Memory B cell (primary cell): Measurements from ENCODE around the gene PSPC1.
A peak's percentile ranks its signal among the peaks of the same experiment; 100 is the strongest.
"Not testable (repeated sequence)": the region's sequence is repeated elsewhere in the genome, so short reads cannot be mapped to it uniquely, and the experiment has no call there.

Source experiments
- ATAC-seq: fragments of 150-1000 bp; cut with Tn5 transposase; 2 replicates; pipeline ENCODE4 v1.10.0; 2021; ENCODE audit warnings: low read depth, mild to moderate bottlenecking, moderate library complexity
- DNase-seq, 2 donors: peaks; one replicate each; pipeline ENCODE4 v3.0.0; 2022; ENCODE audit warnings: low spot score in 2 of 2
- H3K27ac Mint-ChIP-seq: one replicate; pipeline ENCODE4 v1.8.0; 2022; ENCODE audit warnings: mild to moderate bottlenecking, moderate library complexity, mixed read lengths
- H3K27me3 Mint-ChIP-seq: one replicate; pipeline ENCODE4 v1.8.0; 2022; ENCODE audit warnings: mixed read lengths
- H3K36me3 Mint-ChIP-seq: one replicate; pipeline ENCODE4 v1.8.0; 2022; ENCODE audit warnings: mild to moderate bottlenecking, mixed read lengths
- H3K4me1 Mint-ChIP-seq: one replicate; pipeline ENCODE4 v1.8.0; 2022; ENCODE audit warnings: mixed read lengths
- H3K4me3 Mint-ChIP-seq: one replicate; pipeline ENCODE4 v1.8.0; 2022; ENCODE audit warnings: mild to moderate bottlenecking, moderate library complexity, mixed read lengths
- H3K9me3 Mint-ChIP-seq: one replicate; pipeline ENCODE4 v1.8.0; 2022; ENCODE audit warnings: mixed read lengths

The PSPC1 gene

DNA sequence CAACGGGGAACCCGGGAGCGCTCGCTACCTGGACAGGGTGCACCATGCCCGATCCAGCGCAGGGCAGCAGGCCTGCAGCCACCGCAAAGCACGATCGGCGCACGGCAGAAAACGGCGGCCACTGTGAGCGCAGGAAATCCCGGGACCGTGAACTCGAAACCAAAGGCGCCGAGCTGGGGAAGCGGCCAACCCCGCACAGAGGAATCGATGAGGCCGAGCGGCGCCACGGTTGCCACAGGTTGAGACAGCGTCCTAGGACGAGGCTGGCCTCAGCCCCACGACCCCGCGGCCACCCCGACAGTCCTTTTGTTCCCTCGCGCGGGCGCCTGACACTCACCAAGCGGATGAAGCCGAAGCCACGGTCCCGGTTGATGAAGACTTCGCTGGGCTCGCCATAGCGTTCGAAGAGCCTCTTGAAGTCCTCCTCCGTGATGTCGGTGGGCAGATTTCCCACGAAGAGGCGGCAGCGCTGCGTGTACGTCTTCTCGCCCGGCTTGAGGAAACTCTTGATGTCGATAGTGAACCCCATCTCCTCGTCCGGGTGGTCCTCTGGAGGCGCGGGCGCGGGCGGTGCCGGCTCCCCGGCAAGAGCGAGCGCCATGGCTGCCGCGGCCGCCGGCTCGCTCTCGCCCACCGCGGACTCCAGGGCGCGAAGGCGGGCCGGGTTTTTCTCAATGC lies 557 bp downstream of the PSPC1 start:
- H3K4me1 Mint-ChIP-seq: peaks cover 2% of the 10 kb centered on the region

DNA sequence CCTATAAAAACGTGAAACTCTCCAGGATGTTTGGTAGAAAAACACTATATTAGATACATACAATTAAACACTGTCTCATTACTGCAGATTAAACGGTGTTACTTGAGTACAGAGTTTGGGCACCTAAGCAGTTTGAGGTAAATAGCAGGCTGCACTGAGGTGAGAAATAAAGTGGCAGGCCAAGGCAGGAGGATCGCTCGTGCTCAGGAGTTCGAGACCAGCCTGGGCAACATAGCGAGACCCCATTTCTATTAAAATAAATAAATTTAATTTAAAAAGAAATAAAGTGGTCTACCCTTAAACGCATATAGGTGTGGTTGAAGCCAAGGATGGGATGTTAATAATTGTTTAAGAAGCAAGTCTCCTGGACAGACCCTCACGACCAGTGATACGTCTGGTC lies 1.2 kb downstream of the PSPC1 start:
- peaks cover 2% of the 10 kb centered on the region for H3K4me1 Mint-ChIP-seq
- no peaks in the 10 kb centered on the region for H3K27me3 Mint-ChIP-seq
- peak overlapping the region; percentile 94 for H3K4me3 Mint-ChIP-seq
- peaks cover 1% of the 10 kb centered on the region for H3K9me3 Mint-ChIP-seq
- DNase-seq (no peak), ATAC-seq (no peak)
- H3K27ac Mint-ChIP-seq: peak overlapping the region; percentile 93
- H3K36me3 Mint-ChIP-seq: no peaks in the 10 kb centered on the region

More for the DNA sequence above, 557 bp downstream of the PSPC1 start:
- peaks cover 1% of the 10 kb centered on the region for H3K9me3 Mint-ChIP-seq
- DNase-seq (peak; percentile 40 to 58), ATAC-seq (peak; percentile 51)
- peak overlapping the region; percentile 93 for H3K27ac Mint-ChIP-seq
- no peaks in the 10 kb centered on the region for H3K27me3 Mint-ChIP-seq
- H3K4me3 Mint-ChIP-seq: peak overlapping the region; percentile 94
- no peaks in the 10 kb centered on the region for H3K36me3 Mint-ChIP-seq

DNA sequence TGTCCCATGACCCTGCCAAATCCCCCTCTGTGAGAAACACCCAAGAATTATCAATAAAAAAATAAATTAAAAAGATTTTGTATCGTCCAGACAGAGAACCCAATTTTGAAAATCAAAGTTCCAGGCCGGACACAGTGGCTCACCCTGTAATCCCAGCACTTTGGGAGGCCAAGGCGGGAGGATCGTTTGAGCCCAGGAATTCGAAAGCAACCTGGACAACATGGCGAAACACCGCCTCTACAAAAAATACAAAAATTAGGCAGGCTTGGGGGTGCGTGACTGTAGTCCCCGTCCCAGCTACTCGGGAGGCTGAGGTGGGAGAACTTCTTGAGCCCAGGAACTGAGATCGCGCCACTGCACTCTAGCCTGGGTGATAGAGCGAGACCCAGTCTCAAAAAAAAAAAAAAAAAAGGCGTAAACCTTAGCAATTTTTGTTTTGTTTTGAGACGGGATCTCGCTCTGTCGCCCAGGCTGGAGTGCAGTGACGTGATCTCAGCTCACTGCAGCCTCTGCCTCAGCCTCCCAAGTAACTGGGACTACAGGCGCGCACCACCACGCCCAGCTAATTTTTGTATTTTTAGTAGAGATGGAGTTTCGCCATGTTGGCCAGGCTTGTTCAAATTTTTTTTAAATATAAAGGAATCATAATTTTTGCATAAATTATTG lies 1.9 kb downstream of the PSPC1 start:
- Mint-ChIP-seq H3K27ac (peak overlapping the region; percentile 93), H3K4me3 (peak overlapping the region; percentile 64)
- not testable (repeated sequence) for H3K9me3 Mint-ChIP-seq, H3K27me3 Mint-ChIP-seq, H3K4me1 Mint-ChIP-seq, DNase-seq, ATAC-seq, H3K36me3 Mint-ChIP-seq

DNA sequence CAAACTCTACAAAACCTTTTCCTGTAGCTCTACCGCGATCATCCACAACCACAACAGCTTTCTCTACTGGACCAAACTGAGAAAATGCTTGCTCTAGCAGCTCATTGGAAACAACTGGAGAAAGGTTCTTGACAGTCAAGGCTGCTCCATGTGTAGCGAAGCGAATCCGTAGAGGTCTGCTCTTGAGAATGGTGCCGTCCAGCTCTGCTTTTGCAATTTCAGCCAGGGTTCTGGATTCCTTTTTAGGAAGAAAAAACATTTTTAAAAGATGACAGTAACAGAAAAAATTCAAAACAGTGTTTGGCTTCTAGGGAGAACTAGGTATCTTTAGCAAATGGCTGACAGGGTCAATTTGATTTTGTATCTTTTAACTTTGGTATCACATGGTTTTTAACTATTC lies 10.4 kb downstream of the PSPC1 start:
- Mint-ChIP-seq H3K27me3 (no peaks in the 10 kb centered on the region), H3K27ac (no peak overlapping the region), H3K9me3 (no peaks in the 10 kb centered on the region)

DNA sequence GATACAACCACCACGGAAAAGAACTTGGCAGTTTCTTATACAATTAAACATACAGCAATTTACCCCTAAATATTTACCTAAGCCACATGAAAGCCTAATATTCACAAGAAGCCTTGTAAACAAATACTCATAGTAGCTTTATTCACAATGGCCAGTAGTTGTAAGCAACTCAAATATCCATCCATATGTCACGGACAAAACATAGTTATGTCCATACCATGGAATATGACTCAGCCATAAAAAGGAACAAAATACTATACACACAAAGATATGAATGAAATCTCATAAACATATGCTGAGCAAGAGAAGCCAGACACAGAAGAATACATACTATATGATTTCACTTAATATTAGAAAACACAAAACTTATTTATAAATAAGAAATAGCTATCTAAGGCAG lies 12.9 kb downstream of the PSPC1 start:
- Mint-ChIP-seq H3K9me3 (no peaks in the 10 kb centered on the region), H3K27me3 (no peaks in the 10 kb centered on the region), H3K4me1 (peaks cover 17% of the 10 kb centered on the region), H3K36me3 (peaks cover 20% of the 10 kb centered on the region), H3K4me3 (no peak overlapping the region), H3K27ac (no peak overlapping the region)
- DNase-seq: no peak
- no peak for ATAC-seq

More for the DNA sequence above, 10.4 kb downstream of the PSPC1 start:
- peaks cover 21% of the 10 kb centered on the region for H3K36me3 Mint-ChIP-seq
- H3K4me1 Mint-ChIP-seq: peaks cover 18% of the 10 kb centered on the region
- ATAC-seq: no peak
- no peak for DNase-seq
- no peak overlapping the region for H3K4me3 Mint-ChIP-seq

DNA sequence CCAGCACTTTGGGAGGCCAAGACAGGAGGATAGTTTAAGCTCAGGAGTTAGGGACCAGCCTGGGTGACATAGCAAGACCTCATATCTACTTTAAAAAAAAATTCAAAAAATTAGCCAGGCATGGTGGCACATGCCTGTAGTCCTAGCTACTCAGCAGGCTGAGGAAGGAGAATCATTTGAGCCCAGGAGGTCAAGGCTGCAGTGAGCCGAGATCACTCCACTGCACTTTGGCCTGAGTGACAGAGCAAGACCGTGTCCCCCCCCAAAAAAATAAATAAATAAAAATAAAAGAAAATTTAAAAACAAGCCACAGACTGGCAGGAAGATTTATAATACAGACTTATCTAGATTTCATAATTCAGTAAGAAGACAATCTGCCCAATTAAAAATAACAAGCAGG lies 14.8 kb downstream of the PSPC1 start:
- Mint-ChIP-seq H3K27me3 (no peaks in the 10 kb centered on the region), H3K4me3 (no peak overlapping the region), H3K9me3 (no peaks in the 10 kb centered on the region), H3K36me3 (peaks cover 20% of the 10 kb centered on the region), H3K4me1 (peaks cover 21% of the 10 kb centered on the region), H3K27ac (no peak overlapping the region)
- DNase-seq (no peak), ATAC-seq (no peak)

DNA sequence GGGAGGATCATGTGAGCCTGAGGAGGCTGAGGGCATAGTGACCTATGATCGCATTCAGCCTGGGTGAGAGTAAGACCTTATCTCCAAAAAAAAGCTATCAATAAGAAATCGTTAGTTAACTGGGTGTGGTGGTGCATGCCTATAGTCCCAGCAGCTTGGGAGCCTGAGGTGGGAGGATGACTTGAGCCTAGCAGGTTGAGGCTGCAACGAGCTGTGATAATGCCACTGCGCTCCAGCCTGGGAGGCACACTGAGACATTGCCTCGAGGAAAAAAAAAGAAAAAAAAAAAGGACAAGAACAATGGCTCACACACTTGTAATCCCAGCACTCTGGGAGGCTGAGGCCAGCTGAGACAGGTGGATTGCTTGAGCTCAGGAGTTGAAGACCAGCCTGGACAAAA lies 16.2 kb downstream of the PSPC1 start:
- DNase-seq (no peak), ATAC-seq (no peak)
- Mint-ChIP-seq H3K27ac (peak overlapping the region; percentile 45), H3K4me3 (no peak overlapping the region), H3K9me3 (no peaks in the 10 kb centered on the region), H3K4me1 (peaks cover 29% of the 10 kb centered on the region), H3K27me3 (no peaks in the 10 kb centered on the region), H3K36me3 (peaks cover 24% of the 10 kb centered on the region)

DNA sequence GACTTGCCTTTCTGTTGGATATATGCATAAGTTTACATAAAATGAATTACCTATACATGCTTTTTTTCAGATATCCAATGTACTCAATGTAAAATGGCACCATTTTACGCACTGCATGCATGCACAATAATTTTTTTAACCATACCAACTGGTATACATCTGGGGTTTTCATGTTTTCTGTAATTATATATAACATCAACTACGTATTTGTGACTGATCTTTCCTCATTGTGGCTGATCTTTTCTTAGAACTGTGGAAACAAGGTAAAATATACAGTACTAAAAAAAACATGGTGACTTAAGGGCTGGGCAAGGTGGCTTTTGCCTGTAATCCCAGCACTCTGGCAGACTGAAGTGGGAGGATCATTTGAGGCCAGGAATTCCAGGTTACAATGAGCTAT lies 18.5 kb downstream of the PSPC1 start:
- Mint-ChIP-seq H3K9me3 (no peaks in the 10 kb centered on the region), H3K36me3 (peaks cover 15% of the 10 kb centered on the region), H3K4me1 (peaks cover 33% of the 10 kb centered on the region), H3K27me3 (no peaks in the 10 kb centered on the region), H3K27ac (no peak overlapping the region), H3K4me3 (no peak overlapping the region)
- ATAC-seq (no peak), DNase-seq (no peak)

DNA sequence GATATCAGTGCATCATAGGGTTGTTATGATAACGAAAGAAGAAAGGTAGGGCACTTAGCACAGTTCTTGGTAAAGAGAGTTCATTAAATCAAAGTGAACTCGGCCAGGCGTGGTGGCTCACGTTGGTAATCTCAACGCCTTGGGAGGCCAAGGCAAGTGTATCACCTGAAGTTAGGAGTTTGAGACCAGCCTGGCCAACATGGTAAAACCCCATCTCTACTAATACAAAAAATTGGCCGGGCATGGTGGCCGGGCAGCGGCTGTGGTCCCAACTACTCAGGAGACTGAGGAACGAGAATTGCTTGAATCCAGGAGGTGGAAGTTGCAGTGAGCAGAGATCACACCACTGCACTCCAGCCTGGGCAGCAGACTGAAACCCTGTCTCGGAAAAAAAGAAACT lies 19.1 kb downstream of the PSPC1 start:
- DNase-seq (no peak), ATAC-seq (no peak)
- Mint-ChIP-seq H3K9me3 (no peaks in the 10 kb centered on the region), H3K27me3 (no peaks in the 10 kb centered on the region), H3K4me1 (peaks cover 33% of the 10 kb centered on the region), H3K27ac (no peak overlapping the region), H3K36me3 (peaks cover 18% of the 10 kb centered on the region), H3K4me3 (no peak overlapping the region)

DNA sequence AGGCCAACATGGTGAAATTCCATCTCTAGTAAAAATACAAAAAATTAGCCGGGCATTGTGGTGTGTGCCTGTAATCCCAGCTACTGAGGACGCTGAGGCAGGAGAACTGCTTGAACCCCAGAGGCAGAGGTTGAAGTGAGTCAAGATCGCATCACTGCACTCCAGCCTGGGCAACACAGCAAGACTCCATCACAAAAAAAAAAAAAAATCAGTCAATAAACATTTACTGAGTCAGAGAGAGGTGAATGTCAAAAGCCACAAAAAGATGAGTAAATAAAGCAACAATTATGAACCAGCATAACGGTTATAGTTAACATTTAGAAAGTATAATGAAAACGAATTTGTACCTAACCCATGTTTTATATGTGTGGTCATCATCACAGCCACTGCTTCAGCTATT lies 23.1 kb downstream of the PSPC1 start:
- Mint-ChIP-seq H3K36me3 (peaks cover 32% of the 10 kb centered on the region), H3K4me3 (no peak overlapping the region), H3K9me3 (no peaks in the 10 kb centered on the region), H3K27me3 (no peaks in the 10 kb centered on the region), H3K4me1 (peaks cover 26% of the 10 kb centered on the region), H3K27ac (no peak overlapping the region)
- ATAC-seq (no peak), DNase-seq (no peak)

DNA sequence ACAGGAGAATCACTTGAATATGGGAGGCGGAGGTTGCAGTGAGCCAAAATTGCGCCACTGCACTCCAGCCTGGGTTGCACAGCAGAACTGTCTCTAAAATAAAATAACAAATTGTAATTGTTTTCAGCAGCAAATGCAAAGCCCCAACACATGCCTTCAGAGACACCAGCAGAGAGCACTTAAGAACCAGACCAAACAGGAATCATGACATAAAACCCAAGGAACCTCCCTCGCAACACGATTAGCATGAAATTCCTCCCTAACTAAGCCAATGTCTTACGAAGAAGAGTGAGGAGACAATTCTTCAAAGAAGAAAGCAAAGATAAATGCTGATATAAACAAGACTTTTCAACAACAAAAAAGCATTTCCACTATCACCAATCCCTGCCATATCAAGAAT lies 40.1 kb downstream of the PSPC1 start:
- Mint-ChIP-seq H3K4me1 (peaks cover 2% of the 10 kb centered on the region), H3K27me3 (no peaks in the 10 kb centered on the region), H3K27ac (no peak overlapping the region), H3K4me3 (no peak overlapping the region), H3K36me3 (peaks cover 16% of the 10 kb centered on the region), H3K9me3 (no peaks in the 10 kb centered on the region)
- ATAC-seq (no peak), DNase-seq (no peak)

DNA sequence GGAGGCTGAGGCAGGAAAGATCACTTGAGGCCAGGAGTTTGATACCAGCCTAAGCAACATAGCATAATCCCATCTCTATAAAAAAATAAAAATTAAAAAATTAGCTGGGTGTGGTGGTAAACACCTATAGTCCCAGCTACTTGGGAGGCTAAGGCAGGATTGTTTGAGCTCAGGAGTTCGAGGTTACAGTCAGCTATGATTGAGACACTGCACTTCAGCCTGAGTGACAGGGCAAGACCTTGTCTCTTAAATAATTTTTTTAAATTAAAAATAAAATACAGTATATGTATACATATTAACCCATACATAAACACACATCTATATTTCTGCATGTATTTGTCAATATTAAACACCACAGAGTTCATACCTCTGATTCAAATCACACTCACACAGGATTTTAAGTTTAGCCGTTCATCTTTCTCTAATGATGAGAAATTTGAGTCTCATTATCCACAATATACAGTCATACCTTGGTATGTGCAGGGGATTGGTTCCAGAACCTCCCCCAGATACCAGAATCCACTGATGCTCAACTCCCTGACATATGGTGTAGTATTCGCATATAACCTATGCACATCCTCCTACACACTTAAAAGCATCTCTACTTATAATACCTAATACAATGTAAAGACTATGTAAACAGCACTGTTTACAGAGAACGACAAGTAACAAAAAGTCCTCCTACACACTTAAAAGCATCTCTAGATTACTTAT lies 44.7 kb downstream of the PSPC1 start:
- Mint-ChIP-seq H3K9me3 (no peaks in the 10 kb centered on the region), H3K27me3 (no peaks in the 10 kb centered on the region), H3K4me1 (peaks cover 9% of the 10 kb centered on the region), H3K36me3 (peaks cover 30% of the 10 kb centered on the region), H3K4me3 (no peak overlapping the region), H3K27ac (no peak overlapping the region)
- ATAC-seq: no peak
- no peak for DNase-seq

DNA sequence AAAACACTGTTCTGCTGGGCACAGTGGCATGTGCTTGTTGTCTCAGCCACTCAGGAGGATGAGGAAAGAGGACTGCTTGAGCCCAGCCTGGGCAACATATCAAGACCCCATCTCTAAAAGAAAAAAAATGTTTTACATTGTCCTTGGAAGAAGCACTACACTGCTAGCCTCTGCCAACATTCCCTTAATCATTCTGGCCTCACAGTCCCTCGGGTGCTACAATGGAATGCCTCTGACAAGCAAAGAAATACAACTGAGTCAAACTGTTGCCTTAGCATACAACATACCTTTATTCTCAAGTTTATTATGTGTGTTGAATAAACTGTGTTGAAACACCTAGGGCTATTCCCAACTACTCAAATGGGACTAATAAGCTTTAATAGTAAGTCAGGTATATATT lies 56.1 kb downstream of the PSPC1 start:
- ATAC-seq (no peak), DNase-seq (no peak)
- Mint-ChIP-seq H3K4me3 (no peak overlapping the region), H3K27ac (no peak overlapping the region), H3K4me1 (peaks cover 11% of the 10 kb centered on the region), H3K27me3 (no peaks in the 10 kb centered on the region), H3K9me3 (no peaks in the 10 kb centered on the region), H3K36me3 (peaks cover 32% of the 10 kb centered on the region)

DNA sequence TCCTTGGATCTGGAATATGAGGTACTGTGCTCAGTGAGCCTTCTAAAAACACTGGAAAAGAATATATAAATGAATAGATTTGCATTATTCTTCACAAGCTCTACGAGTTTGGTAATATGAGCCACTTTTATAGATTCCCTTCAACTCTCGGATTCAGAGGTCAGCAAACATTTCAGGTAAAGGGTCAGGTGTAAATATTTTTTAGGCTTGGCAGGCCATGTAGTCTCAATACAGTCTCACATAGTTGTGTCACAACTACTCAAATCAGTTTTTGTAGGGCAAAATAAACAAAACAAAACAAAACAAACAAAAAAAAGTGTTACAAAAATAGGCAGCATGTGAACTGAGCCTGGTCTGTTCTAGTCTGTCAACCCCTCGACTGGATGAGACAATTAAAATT lies 57.4 kb downstream of the PSPC1 start:
- no peak for ATAC-seq
- Mint-ChIP-seq H3K4me1 (peaks cover 8% of the 10 kb centered on the region), H3K4me3 (no peak overlapping the region), H3K27me3 (no peaks in the 10 kb centered on the region), H3K9me3 (no peaks in the 10 kb centered on the region), H3K27ac (peak overlapping the region; percentile 62), H3K36me3 (peaks cover 31% of the 10 kb centered on the region)
- DNase-seq: no peak
